T1000 (cell line): Measurements from ENCODE around the gene OR2V2.
"Not testable (repeated sequence)": the region's sequence is repeated elsewhere in the genome, so short reads cannot be mapped to it uniquely, and the experiment has no call there.

ENCODE experiments used
- DNase-seq: peaks from one replicate; lab custom pipeline; 2025; ENCODE audit warnings: mixed read lengths; lab: John Stamatoyannopoulos, UW

Gene OR2V2, protein sequence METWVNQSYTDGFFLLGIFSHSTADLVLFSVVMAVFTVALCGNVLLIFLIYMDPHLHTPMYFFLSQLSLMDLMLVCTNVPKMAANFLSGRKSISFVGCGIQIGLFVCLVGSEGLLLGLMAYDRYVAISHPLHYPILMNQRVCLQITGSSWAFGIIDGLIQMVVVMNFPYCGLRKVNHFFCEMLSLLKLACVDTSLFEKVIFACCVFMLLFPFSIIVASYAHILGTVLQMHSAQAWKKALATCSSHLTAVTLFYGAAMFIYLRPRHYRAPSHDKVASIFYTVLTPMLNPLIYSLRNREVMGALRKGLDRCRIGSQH

DNA sequence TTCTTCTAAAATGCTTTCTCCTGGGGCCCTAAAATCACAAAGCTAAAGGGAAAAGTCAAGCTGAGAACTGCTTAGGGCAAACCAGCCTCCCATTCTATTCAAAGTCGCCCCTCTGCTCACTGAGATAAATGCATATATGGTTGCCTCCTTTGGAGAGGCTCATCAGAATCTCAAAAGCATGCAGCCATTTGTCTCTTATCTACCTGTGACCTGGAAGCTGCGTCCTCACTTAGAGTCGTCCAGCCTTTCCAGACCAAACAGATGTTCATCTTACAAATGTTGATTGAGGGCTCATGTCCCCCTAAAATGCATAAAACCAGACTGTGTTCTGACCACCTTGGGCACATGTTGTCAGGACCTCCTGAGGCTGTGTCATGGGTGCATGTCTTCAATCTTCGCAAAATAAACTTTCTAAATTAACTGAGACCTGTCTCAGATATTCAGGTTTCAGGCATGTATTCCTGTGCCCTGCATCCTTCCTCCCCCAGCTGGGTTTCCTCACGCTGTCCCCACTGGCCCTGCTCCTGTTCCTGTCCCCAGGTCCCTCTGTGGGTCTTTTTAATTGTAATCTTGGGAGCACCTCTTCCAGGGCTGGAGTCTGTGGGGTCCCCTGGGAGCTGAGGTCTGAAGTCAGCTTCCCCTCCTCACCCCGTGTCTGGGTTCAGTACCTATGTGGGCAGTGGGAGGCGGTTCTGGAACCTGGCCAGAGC is at the start of gene OR2V2:
Gene OR2V2 (plus strand): TSS at position 660 of the 710 bp plus-strand sequence. CDS start 7,357 bp downstream, outside the sequence.
- not testable (repeated sequence) for DNase-seq

DNA sequence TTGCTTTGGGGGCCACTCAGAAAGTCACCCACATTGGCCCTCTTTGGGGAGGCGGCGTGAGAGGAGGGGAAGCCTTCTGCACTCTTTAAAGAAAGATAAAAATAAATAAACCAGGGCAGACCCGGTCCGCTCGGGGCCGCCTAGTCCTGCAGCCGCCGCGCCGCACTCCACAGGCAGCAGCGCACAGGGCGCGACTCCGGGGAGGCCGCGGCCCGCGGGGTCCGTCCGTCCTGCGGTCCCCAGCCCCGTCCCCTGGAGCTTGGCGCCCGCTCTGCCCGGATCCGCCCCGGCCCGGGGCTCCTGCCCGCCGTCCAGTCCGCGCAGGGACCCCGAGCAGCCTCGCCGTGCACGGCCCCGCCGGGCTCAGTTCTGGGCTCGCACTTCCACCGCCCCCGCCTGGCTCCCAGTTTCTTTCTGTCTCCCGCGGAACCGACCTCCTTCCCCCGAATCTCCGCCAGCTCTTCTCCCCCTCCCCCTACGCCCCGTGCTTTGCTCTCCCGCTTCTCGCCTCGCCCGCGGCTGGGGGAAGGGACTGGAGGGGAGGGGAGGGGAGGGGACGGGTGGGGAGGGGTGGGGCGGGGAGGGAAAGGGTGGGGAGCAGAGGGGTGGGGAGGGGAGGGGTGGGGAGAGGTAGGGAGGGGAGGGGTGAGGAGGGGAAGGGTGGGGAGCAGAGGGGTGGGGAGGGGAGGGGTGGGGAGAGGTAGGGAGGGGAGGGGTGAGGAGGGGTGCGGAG is 49.5 kb upstream of the OR2V2 start:
- not testable (repeated sequence) for DNase-seq

DNA sequence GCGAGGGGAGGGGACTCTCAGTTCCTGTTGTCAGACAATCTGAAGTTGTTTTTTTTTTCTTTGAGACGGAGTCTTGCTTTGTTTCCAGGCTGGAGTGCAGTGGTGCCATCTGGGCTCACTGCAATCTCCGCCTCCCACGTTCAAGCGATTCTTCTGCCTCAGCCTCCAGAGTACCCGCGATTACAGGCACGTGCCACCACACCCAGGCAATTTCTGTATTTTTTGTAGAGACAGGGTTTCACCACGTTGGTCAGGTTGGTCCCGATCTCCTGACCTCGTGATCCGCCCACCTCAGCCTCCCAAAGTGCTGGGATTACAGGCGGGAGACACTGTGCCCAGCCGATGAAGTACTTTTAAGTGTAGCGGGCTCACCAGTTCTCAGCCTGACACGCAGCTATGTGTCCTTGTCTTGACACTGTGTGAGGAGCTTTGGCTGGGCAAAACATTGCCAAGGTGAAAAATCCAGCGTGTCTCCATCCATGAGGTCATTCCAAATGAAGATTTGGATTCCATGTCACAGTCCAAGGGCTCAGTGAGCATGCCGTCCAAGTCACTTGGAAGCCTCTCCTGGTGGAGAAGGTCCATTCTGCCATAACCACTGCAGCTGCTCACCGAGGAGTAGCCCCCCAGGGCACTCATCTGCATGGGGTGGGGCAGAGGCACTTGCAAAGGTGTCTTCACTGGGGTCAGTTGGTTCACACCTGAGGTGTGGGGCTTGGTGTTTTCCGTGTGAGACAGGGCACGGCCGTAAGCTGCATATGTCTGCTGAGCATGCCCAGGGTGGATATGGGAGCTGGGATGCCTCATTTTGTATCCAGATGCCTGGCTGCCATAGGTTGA is 48.4 kb upstream of the OR2V2 start:
- DNase-seq: no peak

DNA sequence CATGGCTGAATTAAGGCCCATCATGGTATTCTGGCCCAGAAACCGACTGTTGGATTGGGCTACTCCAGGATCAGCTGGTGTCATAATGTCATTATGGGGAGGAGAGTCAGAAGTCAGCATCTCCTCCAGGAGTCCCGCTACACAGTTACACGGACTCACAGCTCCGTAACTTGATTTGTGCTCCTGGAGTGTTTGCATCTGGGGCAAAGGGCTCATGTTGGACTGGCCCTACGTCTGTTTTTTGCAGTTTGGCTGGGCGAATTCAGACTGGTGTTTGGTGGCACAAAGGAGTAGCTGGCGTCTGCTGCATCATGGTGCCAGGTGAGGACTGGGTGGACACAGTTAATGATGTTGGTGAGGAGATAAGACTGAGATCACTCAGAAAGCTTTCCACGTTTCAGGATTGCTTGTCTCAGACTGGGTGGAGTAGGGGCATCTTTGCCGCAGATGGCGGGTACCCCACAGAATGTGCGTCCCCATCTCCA is 47.7 kb upstream of the OR2V2 start:
- DNase-seq: no peak

DNA sequence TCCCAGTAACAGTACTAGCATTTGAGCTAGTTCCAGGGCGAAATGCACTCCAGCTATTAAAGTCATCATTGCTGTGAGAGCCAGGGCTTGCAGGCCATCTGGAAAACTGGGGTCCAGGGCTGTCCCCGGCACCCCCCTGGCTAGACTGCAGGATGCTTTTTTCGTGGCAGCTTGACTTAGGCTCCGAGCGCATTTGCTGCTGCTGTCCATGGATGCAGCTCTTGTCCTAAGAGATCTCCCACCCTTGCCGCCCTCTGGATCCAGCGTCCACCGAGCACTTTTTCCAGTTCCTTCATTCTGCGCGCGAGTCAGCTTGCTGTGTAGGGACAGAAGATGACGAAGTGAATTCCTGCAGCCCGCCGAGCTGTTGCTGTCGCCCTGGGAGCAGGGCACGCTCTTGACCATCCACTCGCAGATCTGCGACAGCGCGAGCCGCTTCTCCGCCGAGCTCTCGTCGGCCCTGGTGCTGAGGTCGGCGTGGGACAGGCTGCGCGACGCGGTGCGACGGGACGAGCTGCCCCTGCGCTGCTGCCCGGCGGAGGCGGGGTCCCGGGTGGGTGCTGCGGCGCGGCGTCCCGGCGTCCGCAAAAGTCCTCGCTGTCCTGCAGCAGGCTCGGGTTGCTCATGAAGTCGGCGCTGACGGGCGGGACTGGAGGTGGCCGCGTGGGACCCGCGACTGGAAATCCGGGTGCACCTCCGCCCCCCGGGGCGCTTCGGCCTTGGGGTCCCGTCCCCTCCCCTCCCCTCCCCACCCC is 47.1 kb upstream of the OR2V2 start:
- DNase-seq: no peak

DNA sequence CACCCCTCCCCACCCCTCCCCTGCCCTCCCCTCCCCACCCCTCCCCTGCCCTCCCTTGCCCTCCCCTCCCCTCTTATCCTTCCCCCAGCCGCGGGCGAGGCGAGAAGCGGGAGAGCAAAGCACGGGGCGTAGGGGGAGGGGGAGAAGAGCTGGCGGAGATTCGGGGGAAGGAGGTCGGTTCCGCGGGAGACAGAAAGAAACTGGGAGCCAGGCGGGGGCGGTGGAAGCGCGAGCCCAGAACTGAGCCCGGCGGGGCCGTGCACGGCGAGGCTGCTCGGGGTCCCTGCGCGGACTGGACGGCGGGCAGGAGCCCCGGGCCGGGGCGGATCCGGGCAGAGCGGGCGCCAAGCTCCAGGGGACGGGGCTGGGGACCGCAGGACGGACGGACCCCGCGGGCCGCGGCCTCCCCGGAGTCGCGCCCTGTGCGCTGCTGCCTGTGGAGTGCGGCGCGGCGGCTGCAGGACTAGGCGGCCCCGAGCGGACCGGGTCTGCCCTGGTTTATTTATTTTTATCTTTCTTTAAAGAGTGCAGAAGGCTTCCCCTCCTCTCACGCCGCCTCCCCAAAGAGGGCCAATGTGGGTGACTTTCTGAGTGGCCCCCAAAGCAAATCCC is 46.2 kb upstream of the OR2V2 start:
- not testable (repeated sequence) for DNase-seq

DNA sequence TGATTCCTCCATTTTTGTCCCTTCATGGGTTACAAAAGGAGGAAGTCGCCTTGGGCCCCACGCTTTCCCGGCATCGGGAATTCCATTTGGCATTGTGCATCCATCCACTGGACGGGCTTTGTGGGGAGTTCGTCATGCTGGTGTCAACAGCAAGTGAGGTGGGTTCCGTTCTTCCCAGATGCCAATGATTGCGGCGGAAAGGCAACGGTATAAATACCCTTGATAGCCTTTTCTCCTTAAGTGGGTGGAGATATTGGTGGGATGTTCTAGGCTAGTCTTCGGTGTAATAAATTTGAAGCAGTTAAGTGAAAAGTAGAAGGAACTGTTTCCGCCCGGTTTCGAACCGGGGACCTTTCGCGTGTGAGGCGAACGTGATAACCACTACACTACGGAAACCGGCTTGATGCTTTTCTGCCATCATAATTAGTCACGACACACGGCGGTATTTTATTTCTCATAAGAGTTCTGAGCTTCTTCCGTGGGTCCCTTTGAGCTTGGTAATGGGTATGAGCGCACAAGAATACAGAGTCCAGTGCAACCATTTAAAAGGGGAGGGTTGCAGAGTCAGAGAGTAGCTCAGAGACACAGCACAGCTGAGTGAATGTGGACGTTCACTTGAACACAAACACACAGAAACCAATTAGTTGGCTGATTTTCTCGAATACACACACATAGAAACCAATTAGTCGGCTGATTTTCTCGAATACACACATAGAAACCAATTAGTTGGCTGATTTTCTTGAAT is 45.3 kb upstream of the OR2V2 start:
- not testable (repeated sequence) for DNase-seq

DNA sequence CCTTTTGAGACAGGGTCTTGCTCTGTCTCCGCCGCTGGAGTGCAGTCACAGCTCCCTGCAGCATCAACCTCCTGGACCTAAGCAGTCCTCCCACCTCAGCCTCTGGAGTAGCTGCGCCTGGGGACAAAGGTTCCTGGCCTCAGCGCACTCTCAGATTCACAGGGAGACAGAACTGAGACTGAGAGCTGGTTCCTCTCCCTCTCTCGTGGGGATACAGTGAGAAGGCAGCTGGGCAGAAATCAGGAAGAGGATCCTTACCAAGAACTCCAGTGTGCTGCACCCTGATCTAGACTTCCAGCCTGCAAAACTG is 43.2 kb upstream of the OR2V2 start:
- not testable (repeated sequence) for DNase-seq

DNA sequence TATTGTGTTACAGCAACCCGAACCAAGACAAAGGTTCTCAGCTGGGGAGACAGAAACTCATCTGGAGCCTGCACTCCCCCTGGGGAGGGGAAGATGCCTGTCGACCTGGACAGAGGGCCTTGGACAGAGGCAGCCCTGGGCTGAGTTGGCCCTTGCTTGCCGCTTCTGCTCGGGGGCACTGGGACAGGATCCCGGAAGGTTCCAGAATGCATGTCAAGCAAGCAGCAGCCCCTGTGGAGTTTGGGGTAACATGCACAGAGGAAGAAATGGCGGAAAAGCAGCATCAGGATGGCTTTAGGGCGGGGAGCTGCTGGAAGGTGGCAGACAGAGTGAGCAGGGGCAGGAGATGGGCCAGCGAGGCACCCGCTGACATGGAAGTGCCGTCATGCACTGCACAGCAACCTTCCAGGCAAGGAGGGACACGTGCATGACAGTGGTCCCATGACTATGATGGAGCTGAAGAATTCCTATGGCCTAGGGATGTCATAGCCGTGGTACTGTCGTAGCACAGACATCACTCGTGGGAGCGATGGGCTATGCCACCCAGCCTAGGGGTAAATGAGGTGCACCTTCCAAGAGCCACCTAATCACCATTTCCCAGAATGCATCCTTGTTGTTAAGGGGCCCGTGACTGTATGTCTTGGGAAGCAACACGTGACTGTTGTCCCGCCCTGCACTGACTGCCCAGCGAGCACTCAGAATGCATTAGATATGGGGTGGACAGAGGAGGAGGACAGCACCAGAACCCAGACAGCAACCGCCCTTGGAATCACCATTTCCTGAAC is 42.6 kb upstream of the OR2V2 start:
- not testable (repeated sequence) for DNase-seq

DNA sequence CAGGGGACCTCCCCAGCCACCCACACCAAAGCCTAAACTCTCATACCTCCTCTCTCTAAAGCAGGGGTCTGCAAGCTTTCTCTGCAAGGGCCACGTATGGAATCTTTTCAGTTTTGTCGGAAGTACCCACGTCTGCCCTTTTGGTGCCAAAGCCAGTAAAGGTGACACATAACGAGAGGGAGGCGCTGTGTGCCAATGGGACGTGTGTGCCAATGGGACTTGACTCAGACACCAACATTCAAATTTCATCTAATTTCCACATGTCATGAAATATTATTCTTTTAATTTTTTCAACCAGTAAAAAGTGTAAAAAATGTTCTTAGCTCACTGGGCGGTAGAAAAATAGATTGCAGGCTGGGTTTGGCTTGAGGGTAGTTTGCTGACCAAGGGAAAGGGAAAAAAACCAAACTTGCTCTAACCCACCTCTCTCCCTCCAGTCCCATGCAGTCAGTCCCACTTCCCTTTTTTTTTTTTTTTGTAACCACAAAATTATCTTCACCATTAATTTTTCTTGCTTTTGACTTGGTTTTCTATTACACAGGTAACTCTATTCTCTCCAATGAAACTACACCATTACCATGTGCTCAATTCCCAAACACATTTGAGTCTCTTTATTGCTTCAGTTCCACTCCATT is 41.9 kb upstream of the OR2V2 start:
- DNase-seq: no peak

DNA sequence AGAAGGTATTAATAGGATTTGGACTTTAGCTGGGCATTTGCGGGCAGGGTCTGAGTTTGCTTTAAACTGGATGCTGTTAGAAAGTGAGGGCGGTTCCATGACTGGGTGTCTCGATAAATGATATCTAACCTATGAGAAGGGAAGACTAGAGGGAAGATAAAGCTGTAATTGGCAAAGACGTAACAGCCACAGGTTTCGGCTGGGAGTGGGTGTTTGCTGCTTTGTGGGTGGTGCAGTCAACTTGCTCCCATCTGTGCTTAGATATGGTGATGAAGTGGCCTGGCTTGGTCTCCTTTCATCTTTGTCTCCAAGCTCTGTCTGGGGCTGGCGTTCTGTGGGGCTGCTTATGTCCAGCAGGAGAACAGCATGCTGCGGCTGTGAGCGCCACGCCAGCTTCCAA is 39.7 kb upstream of the OR2V2 start:
- no peak for DNase-seq

DNA sequence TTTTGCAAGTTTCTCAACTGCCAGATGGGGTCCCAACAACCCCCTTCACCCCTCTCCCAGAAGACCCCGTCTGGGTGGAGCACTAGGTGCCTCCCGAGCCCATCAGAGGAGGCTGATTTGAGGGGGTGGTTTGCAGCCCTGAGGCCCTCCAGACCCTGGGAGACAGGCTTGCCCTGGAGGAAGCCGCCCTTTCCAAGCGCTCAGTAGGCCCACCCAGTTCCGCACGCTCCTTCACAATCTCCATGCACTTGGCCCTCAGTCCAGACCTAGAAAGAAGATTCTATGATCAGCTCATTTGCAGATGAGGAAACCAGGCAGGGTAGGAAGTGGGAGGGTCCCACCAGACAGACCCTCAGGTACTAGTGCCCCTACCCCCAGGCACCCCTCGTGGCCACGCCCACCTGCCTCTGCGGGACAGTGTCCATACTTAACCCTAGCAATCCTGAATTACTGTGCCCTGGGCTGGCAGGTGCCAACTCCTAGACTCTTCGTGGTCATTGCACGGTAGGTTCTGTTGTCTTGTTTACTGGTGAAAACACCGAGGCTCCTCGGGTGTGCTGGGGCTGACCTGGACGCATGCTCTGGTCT is 38.7 kb upstream of the OR2V2 start:
- DNase-seq: no peak

DNA sequence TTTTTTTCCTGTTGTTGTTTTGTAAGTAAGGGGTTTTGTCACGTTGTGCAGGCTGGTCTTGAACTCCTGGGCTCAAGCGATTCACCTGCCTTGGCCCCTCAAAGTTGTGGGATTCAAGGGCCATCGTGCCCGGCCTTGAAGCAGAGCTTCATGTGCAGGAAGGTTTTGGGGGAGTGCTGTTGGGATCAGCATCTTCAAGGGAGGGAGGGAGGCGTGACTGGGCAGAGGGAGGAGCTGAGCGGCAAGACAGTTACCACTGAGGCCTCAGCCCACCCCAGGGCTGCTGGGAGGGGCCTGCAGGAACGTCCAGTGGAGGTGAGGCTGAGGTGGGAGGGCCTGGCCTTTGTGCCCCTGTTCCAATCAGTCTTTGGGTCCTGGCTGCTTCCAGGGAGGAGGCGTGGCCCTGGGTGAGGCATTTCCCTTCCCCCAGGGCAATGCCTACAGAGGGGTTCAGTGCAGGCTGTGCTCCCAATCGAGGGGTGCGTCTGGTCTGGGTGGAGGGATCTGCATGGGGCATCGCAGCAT is 37.8 kb upstream of the OR2V2 start:
- no peak for DNase-seq

DNA sequence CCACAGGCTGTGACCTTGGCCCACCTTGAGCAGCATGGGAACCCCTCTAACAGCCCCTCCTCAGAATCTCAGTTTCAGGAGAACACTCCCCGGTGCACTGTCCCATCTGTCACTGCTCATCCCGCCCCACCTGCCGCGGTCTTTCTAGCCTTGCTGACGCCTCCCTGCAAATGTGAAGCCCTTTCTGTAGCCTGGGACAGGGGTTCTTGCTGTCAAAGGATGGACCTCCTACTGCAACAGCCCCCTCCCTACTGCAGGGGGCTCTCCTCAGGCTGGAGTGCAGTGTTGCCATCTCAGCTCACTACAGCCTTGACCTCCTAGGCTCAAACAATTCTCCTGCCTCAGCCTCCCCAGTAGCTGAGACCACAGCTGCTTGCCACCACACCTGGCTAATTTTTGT is 36.4 kb upstream of the OR2V2 start:
- DNase-seq: no peak

DNA sequence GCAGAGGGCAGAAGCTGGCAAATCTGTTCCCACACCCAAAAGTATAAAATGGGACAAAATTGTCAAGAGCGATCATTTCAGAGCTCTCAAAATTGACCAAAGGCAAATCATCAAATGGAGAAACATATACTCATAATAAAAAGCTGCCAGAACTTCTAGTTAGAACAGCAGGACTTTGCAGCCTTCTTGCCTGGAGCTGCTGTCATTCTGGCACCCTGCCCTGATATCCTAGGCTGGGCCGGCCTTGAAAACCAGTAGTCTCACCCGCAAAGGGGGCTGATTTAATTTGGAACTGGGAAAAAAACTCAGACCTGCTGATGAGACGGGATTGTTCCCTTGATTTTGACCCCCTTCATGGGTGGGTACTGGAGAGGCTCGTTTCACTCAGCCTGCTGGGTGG is 34.9 kb upstream of the OR2V2 start:
- DNase-seq: no peak

DNA sequence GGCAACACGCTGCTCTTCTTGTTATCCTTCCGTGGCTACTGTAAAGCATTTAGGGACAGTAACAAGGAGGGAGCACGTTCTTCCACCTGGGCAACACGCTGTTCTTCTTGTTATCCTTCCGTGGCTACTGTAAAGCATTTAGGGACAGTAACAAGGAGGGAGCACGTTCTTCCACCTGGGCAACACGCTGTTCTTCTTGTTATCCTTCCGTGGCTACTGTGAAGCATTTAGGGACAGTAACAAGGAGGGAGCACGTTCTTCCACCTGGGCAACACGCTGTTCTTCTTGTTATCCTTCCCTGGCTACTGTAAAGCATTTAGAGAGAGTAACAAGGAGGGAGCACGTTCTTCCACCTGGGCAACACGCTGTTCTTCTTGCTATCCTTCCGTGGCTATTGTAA is 33.8 kb upstream of the OR2V2 start:
- DNase-seq: not testable (repeated sequence)

DNA sequence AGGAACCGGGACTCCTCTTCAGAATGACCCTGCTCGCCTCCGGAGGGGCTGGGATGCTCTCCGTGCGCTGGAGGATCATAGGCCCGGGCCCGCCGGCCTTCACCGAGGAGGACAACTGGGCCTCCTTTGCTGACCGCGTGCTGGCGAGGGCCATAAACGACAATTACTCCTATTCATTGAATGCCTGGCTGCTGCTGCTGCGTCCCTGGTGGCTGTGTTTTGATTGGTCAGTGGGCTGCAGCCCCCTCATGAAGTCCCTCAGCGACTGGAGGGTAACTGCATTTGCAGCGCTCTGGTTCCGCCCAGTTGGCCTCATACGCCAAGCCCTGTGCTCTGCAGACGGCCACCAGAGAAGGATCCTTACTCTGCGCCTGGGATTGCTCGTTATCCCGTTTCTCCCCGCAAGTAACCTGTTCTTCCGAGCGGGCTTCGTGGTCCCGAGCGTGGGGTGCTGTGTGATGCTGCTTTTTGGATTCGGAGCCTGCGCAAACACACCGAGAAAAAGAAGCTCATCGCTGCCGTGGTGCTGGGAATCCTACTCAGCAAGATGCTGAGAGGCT is 33.0 kb upstream of the OR2V2 start:
- DNase-seq: no peak
